HG02571 (cell line): ENCODE data around the gene FAM222A.

Experiments used
- ATAC-seq: cut with Tn5 transposase; IDR thresholded peaks from one replicate; pipeline ENCODE4 v1.9.1; 2021; ENCODE audit warnings: mild to moderate bottlenecking, moderate library complexity; ENCODE audit not compliant: unreplicated experiment

Gene FAM222A

DNA sequence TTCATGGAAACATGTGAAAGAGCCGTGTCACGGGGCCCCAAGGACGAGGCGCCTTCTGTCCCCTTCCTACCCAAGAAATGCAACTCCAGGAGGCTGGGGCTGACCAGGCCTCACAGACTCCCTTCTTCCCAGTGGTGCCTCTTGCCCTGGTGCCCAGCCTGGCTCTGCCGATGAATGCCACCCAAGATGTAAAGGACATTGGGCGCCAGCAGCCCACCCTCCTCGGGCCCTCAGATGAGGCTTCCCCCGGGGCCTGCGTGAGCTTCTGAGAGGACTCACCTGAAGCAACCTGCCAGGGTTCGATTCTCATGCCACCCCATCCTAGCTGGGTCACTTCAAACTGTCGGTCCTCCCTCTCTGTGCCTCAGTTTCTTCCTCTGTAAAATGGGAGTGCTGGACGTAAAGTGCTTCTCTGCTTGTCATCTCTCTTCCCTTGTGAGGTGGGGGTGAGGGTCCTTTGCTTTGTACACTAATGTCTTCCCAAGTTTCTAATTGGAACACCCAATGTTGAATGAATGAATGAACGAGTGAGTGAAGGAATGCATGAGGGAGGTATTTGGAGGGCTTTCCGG lies 10.8 kb downstream of the FAM222A start:
- no peak for ATAC-seq

DNA sequence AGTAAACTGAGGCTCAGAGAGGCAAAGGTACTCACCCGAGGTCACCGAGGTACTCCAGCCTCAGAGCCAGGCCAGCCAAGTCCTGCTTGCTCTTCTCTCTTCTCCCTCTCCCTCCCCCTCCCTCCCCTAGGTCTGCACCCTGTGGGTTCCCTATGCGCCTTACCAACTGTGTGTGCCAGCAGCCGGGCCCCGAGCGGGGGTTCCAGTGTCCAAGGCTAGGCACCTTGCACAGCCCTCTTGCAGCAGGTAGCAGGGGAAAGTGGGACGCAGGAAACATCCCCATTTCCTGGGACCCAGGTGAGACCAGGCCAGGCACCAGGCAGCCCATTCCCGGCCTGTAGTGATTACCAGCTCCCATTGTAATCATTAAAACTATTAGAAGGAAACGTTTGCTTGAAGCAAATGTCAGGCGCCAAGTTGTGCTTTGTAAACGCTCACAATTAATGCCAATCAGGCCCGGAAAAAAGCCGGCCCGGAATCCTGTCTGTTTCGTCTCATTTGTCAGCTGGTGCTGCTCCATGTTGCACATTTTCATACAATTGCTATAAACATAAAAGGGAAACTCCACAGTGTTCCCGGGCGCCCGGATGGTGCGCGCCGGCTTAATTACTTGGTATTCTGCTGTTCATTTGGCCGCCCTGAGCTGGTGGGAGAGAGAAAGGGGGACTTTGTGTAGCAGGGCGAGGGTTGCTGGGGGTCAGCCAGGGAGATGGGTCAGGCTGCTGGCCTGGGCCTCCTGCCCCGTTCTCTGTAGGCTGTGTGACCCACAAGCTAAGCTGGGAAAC lies 11.9 kb downstream of the FAM222A start:
- ATAC-seq: no peak

DNA sequence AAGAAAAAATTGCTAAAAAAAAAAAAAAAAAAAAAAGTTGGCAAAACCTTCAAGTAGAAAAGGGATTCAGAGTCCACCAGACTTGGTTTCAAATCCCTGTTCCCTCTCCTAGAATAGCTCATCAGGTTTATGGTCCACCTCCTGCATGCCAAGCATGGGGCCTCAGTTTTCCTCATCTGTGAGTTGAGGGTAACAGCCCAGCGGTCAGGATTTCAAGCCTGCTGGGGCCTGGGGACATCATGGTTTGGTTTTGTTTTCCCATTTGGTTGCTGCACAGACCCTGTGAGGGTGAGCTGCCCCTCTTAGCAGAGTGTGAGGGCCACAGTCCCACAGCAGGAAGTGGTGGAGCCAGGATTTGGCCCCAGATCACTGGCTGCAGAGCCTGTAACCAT lies 12.5 kb downstream of the FAM222A start:
- ATAC-seq: no peak

DNA sequence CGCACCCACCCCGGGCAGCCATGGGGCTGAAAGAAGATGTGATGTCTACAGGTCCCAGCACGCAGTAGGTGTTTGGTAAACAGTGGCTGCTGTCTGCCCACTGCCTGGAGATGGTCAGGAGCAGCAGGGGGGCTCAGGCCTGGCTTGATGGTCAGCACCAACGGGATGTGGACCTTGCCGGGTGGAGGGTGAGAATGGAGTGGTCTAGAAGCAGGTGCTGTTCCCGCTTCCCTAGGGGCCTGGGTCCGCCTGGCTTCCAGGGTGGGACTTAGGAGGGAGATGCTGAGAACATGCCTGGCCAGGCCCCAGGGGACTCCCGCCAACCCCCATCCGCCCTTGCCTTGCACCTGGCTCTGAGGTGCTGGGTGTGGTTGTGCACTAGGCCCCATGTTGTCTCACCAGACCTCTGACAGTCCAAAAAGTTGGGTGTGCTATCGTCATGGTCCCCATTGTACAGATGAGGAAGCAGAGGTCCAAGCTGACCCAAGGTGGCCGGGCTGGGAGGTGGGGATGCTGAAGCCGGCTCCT lies 12.9 kb downstream of the FAM222A start:
- ATAC-seq: no peak

DNA sequence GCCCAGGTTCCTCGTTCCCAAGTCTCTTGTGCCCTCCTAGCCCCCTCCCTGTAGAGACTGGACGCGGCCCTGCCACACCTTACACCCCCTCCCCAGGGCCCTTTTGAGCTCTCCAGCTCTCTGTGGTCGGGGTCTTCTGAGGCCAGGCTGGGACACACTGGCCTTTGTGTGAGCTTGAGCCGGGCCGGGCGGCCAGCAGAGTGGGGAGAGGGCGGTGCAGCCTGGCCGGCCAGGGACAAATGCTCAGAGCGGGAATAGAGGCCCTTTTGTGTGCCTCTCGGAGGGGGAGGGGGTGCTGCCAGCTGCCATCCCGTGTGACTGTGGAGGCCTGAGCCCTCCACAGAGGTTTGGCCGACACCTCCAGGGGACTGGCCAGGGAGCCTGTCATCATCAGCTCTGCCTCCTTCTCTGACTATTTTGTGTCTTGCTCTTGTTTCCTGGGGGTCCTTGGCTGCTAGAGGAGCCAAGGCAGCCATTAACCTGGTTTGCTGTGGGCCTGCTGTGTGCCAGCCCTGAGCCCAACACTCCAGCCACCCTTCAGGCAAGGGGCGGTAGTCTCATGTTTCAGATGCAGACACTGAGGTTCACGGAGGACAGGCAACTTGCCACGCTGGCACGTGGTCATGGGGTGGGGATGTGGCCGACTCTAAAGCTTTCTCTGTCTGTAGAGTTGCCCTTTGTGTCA lies 13.6 kb downstream of the FAM222A start:
- no peak for ATAC-seq

DNA sequence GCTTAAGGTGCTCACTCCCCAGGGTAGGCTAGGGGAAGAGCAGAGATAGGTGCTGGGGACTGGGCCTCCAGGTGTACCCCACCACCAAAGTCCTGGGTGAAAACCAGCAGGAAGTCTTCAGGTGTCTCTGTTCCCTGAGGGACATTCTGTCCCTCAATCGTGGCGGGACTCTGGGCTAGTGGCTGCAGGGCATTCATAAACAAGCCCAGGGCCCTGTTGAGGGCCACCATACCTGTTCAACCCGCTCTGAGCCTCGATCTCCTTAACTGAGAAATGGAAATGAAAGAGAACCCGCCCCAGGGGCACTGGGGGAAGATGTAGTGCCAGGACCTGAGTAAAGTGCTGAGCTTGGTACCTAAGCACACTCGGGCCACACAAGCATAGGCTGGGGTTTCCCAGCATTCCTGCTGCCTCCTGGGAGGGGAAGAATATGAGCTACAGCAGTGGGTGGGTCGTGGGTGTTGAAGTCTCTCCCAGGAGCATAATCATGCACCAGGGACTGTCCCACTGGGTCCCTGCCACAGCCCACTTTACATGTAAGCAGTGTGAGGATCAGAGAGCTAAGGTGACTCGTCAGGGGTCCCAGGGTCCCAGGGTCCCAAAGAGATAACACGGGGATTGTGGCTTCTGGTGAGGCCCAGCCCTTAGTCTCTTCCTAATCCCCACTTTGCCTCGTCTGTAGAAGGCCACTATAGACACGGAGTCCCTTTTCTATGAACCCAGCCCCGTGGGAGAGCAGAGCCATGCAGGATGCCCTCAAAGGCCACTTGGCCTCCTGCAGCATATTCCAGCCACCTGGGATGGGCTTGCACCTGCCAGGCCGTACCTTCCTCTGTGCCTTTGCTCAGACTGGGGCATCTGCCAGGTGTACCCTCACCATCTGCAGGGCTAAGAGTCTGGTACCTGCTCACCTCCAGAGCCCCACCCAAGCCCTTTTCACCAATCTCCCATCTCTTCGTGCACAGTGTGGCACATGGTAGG lies 14.4 kb downstream of the FAM222A start:
- ATAC-seq: no peak

DNA sequence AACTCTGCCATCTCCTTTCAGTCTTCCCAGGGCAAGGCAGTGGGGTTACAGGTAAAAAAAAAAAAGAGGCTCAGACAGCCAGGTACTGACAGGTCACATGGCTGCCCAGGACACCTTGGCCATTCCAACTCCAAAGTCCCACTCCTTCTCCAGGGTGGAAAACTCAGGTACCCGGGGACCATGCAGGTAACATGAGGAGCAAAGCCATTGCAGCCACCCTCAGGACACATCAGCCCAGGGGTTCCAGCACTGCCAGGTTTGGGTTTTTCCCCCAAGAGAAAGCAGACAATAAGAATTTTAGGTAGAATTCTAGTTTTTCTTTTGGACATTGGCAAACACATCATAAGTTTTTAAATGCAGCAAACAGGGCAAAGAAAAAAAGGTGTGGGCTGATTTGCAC lies 15.3 kb downstream of the FAM222A start:
- ATAC-seq: no peak

DNA sequence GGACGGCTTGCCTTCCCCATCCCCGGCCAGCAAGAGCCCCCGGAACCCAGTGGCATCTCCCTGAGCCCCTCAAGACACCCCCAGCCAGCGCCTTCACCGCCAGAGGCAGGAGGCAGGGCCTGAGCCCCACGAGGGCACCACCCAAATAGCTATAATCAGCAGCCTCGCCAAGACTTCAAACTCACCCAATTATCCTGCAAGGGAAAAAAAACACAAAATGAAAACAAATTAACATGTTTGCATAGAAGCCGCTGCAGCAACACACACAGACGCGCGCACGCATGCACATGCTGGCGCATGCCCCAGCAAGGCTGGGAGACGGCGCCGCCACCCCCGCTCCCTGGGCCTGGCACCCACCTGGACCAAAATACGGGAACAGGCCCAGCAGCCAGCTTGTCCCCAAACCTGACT lies 15.8 kb downstream of the FAM222A start:
- ATAC-seq: no peak

DNA sequence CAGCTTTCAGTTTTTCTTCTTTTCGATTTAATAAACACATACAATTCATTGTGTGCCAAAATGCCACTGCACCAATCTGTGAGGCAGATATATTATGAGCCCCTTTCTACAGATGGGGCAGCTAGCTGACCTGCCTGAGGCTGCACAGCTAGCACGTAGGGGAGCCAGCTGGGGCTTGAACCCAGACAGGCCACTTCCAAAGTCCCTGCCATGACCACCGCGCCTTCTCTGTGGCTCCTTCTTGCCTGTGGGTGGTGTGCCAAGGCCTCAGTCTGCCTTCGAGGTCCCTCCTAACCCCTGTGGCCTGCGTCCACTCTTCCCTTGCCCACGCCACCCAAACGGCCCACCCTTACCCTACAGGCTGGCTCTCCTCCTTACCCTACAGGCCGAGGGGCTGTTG lies 16.2 kb downstream of the FAM222A start:
- no peak for ATAC-seq

DNA sequence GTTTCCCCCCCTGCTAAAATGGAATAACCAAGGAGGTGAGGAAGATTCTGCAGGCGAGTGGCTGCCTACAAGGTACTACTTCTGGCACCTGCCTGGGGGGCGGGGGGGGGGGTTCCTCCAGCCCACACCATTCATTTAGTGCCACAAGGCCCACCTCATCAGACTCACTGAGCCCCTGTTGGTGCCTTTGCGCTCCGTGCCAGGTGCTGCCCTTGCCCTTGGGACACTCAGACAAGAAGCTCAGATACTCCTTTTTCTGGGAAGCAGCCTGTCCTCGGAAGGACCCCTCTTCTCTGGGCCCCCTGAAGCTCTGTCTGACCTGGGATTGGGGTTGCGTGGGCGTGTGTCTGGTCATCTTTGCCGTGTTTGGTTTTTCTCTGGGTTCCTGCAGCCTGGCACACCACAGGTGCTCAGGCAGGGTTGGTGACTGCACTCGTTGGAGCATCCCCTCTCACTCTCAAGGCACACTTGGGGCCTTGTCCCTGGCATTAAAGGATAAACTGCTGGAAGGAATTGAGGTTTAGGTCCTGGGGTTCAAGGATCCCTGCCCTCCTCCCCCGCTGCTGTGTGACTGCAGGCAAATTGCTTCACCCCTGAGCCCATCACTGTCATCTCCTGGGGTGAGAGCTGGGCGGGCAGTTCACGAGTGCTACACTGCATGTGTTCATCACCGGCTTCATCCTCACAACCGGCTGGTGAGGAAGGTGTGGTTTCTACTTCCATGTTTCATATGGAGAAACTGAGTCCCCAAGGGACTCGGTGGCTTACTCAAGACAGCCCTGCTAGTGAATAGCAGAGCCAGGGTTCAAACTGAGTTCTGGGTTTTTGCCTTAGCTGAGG lies 16.9 kb downstream of the FAM222A start:
- ATAC-seq: no peak

DNA sequence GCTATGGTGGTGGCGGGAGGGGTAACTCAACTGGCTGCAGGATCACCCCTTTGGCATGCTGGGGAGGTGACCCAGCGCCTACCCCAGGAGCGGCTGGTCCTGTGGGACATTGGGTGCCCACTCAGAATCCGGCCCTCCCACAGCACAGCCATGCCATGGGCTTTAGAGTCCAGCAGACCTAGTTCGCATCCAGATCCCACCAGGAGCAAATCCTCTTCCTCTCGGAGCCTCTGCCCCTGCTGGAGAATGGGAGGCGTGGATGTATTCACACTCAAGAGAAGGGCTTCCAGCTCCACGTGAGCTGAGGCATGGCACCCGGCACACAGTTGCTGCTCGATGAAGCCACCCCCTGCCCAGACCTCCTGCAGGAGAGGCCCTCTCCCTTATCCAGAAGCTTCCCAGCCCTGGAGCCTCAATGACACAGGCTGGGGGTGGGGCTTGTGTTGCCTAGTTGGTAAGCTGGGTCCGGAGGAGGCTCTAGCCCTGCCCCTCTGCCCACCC lies 17.7 kb downstream of the FAM222A start:
- no peak for ATAC-seq

DNA sequence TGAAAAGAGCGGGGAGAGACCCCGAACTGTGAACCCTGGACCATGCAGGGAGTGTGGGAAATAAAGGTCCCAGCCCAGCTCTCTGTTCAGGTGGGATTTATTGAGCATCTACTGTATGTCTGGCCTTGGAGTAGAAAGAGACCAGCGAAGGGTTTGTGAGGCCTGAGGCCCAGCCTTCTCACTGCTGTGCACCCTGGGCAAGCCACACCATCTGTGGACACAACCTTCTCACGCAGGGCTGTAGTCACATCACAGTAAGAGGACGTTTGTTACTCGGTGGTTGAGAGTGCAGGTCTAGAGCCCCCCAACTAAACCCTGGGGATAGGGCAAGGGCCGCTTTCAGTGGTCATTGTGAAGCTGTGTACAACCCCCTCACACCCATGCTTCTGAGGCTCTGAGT lies 18.2 kb downstream of the FAM222A start:
- no peak for ATAC-seq

DNA sequence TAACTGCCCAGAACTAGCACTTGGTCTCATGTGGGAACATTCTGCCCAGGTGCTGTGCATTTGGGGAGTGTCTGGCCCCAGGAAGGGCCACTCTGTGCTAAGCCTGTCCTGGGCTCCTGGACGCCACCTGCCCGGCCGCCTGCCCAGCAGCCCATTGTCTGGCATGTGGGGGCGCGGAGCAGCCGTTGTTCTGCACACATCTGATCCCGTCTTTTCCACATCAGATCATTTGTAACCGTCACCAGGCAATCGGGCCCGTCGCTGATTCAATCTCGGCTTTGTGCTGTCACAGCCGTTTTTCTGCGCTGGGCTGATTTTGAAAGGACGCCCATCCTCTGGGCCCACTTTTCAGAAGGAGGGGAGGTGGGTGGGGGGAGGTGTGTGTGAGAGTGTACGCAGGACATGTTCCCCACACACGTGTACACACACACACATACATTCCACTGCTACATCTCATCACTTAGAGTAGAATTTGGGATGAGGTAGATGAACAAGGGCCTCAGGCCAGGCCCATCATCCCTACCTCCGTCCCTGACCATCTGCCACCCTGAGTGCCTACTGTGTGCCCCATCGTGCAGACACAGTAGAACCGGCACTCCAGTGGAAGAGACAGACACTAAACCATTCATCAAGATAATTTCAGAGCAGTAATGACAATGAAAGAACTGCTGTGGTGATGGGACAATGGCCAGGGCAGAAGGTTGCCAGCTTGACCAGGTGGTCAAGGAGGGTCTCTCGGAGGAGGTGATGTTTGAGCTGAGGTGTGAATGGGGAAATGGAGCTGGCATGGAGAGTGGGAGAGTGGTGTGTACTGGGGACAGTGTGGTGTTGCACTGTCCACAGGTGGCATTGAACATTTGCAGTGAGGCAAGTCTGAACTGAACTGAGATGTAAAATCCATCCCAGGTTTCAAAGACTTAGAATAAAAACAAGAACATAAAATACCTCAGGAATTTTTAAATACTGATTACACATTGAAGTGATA lies 19.0 kb downstream of the FAM222A start:
- ATAC-seq: no peak

DNA sequence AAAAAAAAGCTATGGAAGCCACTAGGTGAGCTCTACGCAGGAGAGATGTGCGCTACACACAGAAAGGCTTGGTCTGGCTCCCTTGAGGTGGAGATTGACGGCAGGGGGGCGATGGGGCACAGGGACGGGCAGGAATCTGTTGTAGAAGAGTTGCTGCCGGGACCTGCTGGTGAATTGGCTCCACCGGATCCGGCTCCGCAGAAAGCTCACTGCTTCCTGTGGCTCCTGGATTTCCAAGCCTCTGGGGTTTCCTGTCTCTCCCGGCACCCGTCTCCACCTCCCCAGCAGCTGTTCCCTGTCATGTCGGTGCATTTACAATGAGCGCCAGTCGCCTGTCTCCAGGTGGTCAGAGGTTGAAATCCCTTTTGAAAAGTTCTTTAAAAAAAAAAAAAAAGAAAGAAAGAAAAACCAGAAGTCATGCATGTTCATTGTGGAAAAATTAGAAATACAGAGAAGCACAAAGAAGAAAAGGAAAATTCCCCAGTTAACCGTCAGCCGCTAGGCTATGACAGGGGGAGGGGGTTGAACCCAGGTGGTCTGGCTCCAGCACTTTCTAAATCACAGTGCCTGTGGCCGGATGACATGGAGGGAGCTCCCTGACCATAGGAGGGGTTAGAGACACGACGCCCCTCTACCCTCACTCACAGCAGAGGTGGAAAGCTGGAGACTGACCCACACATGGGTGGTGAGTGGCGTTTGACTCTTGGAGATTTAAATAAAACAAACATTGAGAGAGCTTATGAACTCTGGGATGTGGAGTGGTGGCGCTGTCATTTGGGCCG lies 20.8 kb downstream of the FAM222A start:
- no peak for ATAC-seq

DNA sequence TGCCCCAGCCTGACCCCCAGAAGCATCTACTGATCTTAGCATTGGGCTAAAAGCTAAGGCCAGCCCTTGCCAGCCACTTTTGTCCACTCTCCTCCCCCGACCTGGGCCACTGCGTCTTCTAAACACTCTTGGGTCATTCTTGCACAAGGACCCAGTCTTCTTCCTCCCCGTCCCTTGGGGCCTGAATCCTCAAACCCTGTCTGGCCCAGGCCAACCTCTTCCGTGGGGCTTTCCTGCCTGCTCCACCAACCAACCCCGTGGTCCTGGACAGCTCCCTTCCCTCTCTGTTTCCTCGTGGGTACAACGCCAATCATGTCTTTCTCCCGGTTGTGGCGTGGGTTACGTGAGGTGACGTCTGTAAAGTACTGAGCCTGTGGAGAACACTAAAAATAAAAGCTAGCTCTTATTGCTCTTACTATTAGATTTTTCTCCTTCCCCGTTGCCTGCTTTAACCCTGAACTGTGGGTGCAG lies 21.5 kb downstream of the FAM222A start:
- ATAC-seq: no peak

DNA sequence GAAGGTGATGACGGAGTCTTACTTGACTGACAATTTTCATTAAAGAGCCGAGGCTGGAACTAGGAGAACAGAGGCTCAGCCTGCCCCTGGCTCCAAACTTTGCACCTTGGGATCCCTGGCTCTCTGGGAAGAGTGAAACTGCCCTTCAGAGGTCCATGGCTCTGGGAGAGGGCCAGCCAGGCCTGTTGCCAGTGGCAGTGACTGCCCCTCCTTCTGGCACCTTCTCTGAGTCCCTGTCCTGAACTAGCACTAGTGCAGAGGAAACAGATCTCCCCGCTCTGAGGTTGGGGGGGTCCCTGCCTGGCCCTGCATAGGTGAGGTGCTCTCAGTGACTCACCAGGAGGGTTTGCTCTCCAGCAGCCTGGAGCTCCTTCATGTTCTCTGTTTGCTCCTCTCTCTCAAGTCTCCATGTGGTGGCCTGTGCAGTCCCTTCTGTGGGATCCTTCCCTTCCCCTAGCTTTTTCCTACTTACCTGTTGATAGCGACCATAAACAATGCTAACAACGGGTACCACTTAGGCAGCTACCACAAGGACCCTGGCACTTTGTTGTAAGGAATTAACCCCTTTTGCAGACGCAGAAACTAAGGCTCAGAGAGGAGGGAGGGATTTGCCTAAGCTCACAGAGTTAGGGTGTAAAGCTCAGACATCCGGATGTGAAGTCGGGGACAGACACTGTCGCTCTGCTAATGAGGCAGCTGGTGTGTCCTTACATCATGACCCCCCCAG lies 22.4 kb downstream of the FAM222A start:
- no peak for ATAC-seq

DNA sequence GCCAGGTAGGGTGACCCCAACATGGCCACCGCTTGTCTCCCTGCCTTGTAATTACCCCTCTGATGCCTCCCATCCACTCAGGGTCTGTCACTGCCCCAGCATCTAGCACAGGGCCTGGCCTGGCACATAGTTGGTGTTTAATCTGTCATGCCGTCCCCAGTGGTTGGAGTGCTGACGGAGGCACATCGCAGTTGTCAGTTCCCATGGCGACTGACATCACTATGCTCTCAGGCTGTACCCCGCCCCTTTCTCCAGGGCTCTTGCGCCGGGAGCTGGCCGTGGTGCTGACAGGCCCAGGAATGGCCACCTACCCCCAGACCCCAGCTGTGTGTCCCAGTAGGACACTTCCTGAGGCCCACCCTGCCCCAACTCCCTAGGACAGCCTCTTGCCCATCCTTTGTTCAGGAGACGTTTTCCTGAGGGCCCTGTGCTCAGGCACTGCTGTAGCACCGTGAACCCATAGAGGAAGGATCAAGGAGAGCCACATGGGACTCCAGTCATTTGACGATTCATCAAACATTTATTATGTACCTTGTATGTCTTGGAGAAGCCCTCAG lies 23.0 kb downstream of the FAM222A start:
- ATAC-seq: no peak
